H1 (cell line): ENCODE measurements around the gene PLAC1. TPM values are rescaled to one million over a fixed set of nuclear protein-coding genes. Genes with fewer than 3 reads are reported as not detected.

Source experiments
- CTCF ChIA-PET: fragments of 300-600 bp; sonication (Branson Sonifier 250); formaldehyde crosslinking; loops from one replicate; lab custom pipeline; 2021; ENCODE audit not compliant: partially characterized antibody; lab: Charles Lee
- POLR2A ChIA-PET: fragments of 300-600 bp; sonication (Branson Sonifier 250); formaldehyde crosslinking; loops from one replicate; lab custom pipeline; 2021; ENCODE audit warnings: inconsistent platforms; ENCODE audit not compliant: partially characterized antibody; lab: Charles Lee
- DNase-seq, 2 experiments: peaks; one replicate each; pipeline versions ENCODE4 v3.0.0 to v3.0.0-alpha.2; 2010 to 2022; ENCODE audit warnings: low spot score in 2 of 2, low read depth in 1 of 2, mixed read lengths in 1 of 2
- FAIRE-seq: peaks from 2 replicates; lab custom pipeline; 2011; peaks lifted over from hg19 to GRCh38; lab: Jason Lieb, UNC
- H2AFZ ChIP-seq: 2 replicates; pipeline ENCODE4 v1.8.1; 2012; ENCODE audit warnings: low read length, inconsistent platforms
- H2AK5ac ChIP-seq: 2 replicates; pipeline ENCODE4 v1.6.1; 2013; ENCODE audit warnings: low read depth, low read length
- H2BK120ac ChIP-seq: replicated peaks from 2 replicates; pipeline ENCODE3; 2013; ENCODE audit warnings: low read depth, low read length, inconsistent platforms
- H2BK12ac ChIP-seq: 2 replicates; pipeline ENCODE4 v1.6.1; 2013; ENCODE audit warnings: low read depth, low read length
- H2BK15ac ChIP-seq: 2 replicates; pipeline ENCODE4 v1.6.1; 2013; ENCODE audit warnings: low read length
- H2BK20ac ChIP-seq: 2 replicates; pipeline ENCODE4 v1.6.1; 2013; ENCODE audit warnings: low read length
- H2BK5ac ChIP-seq: 2 replicates; pipeline ENCODE4 v1.6.1; 2013; ENCODE audit warnings: low read depth, low read length
- H3K14ac ChIP-seq: 2 replicates; pipeline ENCODE4 v1.6.1; 2013; ENCODE audit warnings: inconsistent platforms; ENCODE audit not compliant: insufficient read length
- H3K18ac ChIP-seq: 2 replicates; pipeline ENCODE4 v1.6.1; 2013; ENCODE audit warnings: low read length; ENCODE audit errors: extremely low read depth
- H3K23ac ChIP-seq: 2 replicates; pipeline ENCODE4 v1.6.1; 2013; ENCODE audit warnings: inconsistent platforms; ENCODE audit not compliant: insufficient read length
- H3K23me2 ChIP-seq: 2 replicates; pipeline ENCODE4 v1.6.1; 2013; ENCODE audit warnings: low read depth, low read length
- H3K27ac ChIP-seq: 2 replicates; pipeline ENCODE4 v1.6.1; 2011; ENCODE audit warnings: low read depth, low read length, inconsistent platforms
- H3K27me3 ChIP-seq, 4 experiments: replicated peaks in 1 of 4; 1 replicate in 1 of 4; 2 replicates in 3 of 4; pipeline versions ENCODE4 v1.6.1 to v1.8.1; 2011 to 2013; ENCODE audit warnings: low read length in 3 of 4, mild to moderate bottlenecking in 3 of 4, inconsistent platforms in 2 of 4, mixed read lengths in 2 of 4, moderate library complexity in 1 of 4; ENCODE audit not compliant: control insufficient read depth in 3 of 4, insufficient read depth in 3 of 4; ENCODE audit errors: extremely low read depth in 1 of 4
- H3K36me3 ChIP-seq, 4 experiments: 2 replicates each; pipeline versions ENCODE4 v1.6.1 to v1.8.1; 2011 to 2013; ENCODE audit warnings: mild to moderate bottlenecking in 4 of 4, low read length in 3 of 4, moderate library complexity in 2 of 4, control low read depth in 1 of 4, inconsistent platforms in 1 of 4; ENCODE audit not compliant: insufficient read depth in 4 of 4, control insufficient read depth in 2 of 4
- H3K4ac ChIP-seq: replicated peaks from 2 replicates; pipeline ENCODE3; 2013; ENCODE audit warnings: low read length, low read depth, mixed read lengths, inconsistent platforms; ENCODE audit not compliant: insufficient read length
- H3K4me1 ChIP-seq, 4 experiments: replicated peaks in 1 of 4; 1 replicate in 1 of 4; 2 replicates in 3 of 4; pipeline versions ENCODE4 v1.6.1 to v1.8.1; 2011 to 2013; ENCODE audit warnings: low read length in 3 of 4, inconsistent platforms in 2 of 4, mixed read lengths in 1 of 4; ENCODE audit not compliant: insufficient read depth in 4 of 4, control insufficient read depth in 3 of 4
- H3K4me2 ChIP-seq, 2 experiments: 2 replicates each; pipeline versions ENCODE4 v1.6.1 to v1.8.1; 2011 to 2013; ENCODE audit warnings: low read depth in 2 of 2, low read length in 2 of 2, control low read depth in 1 of 2, inconsistent platforms in 1 of 2, mild to moderate bottlenecking in 1 of 2; ENCODE audit not compliant: insufficient read depth in 1 of 2
- H3K4me3 ChIP-seq, 4 experiments: fragments of 200-600, 300-600 bp in 1 of 4; sonication (generic), shearing (Covaris generic), sonication (Bioruptor Twin) in 1 of 4; 2 replicates each; pipeline versions ENCODE4 v1.5.1 to v1.8.1; 2011 to 2016; ENCODE audit warnings: low read length in 4 of 4, low read depth in 3 of 4, control low read depth in 2 of 4, inconsistent platforms in 2 of 4, mild to moderate bottlenecking in 2 of 4, mixed read lengths in 1 of 4, moderate library complexity in 1 of 4; ENCODE audit not compliant: insufficient read depth in 2 of 4; ENCODE audit errors: extremely low read depth in 1 of 4
- H3K56ac ChIP-seq: replicated peaks from 2 replicates; pipeline ENCODE3; 2013; ENCODE audit warnings: low read depth, mild to moderate bottlenecking, mixed read lengths, low read length, inconsistent platforms; ENCODE audit not compliant: insufficient read length
- H3K79me1 ChIP-seq: 2 replicates; pipeline ENCODE4 v1.6.1; 2013; ENCODE audit warnings: low read depth, low read length, control low read depth
- H3K79me2 ChIP-seq, 2 experiments: 2 replicates each; pipeline versions ENCODE4 v1.6.1 to v1.8.1; 2012 to 2013; ENCODE audit warnings: low read length in 2 of 2, mild to moderate bottlenecking in 2 of 2, inconsistent platforms in 1 of 2; ENCODE audit not compliant: insufficient read depth in 2 of 2, control insufficient read depth in 1 of 2
- H3K9ac ChIP-seq, 4 experiments: replicated peaks in 1 of 4; 1 replicate in 1 of 4; 2 replicates in 3 of 4; pipeline versions ENCODE4 v1.6.1 to v1.8.1; 2011 to 2013; ENCODE audit warnings: low read depth in 3 of 4, low read length in 3 of 4, control low read depth in 2 of 4, mild to moderate bottlenecking in 2 of 4, moderate library complexity in 2 of 4, inconsistent platforms in 1 of 4; ENCODE audit errors: extremely low read depth in 1 of 4
- H3K9me3 ChIP-seq, 2 experiments: 2 replicates each; pipeline versions ENCODE4 v1.6.1 to v1.8.1; 2012 to 2013; ENCODE audit warnings: mild to moderate bottlenecking in 2 of 2, moderate library complexity in 2 of 2, control low read depth in 1 of 2, inconsistent platforms in 1 of 2, low read depth in 1 of 2, low read length in 1 of 2, mixed read lengths in 1 of 2; ENCODE audit not compliant: insufficient read depth in 2 of 2
- H4K20me1 ChIP-seq, 2 experiments: replicated peaks in 1 of 2; 2 replicates each; pipeline versions ENCODE3 to v1.8.1; 2011 to 2013; ENCODE audit warnings: inconsistent platforms in 2 of 2, low read length in 2 of 2, mild to moderate bottlenecking in 1 of 2; ENCODE audit not compliant: insufficient read depth in 2 of 2, control insufficient read depth in 1 of 2
- H4K5ac ChIP-seq: 2 replicates; pipeline ENCODE4 v1.6.1; 2013; ENCODE audit warnings: low read length, low read depth, mixed read lengths, inconsistent platforms; ENCODE audit not compliant: insufficient read length
- H4K8ac ChIP-seq: 2 replicates; pipeline ENCODE4 v1.8.0; 2013; ENCODE audit warnings: mild to moderate bottlenecking, moderate library complexity, low read length, inconsistent platforms; ENCODE audit not compliant: insufficient read depth; ENCODE audit errors: extremely low read depth
- H4K91ac ChIP-seq: replicated peaks from 2 replicates; pipeline ENCODE3; 2013; ENCODE audit warnings: low read length, mixed read lengths, inconsistent platforms; ENCODE audit not compliant: insufficient read length
- CREB1 ChIP-seq: IDR thresholded peaks from 2 replicates; pipeline ENCODE4 v1.6.1; 2012; ENCODE audit warnings: inconsistent platforms
- RFX5 ChIP-seq: IDR thresholded peaks from 2 replicates; pipeline ENCODE4 v1.6.1; 2011; ENCODE audit warnings: low read depth, low read length, improper control_type of control experiment, borderline replicate concordance
- SP4 ChIP-seq: IDR thresholded peaks from 2 replicates; pipeline ENCODE4 v1.6.1; 2012; ENCODE audit warnings: low read length, inconsistent platforms
- WGBS, 2 experiments: shearing (Covaris generic) in 1 of 2; methylation state at CpG; one replicate each; pipeline versions ENCODE4 v1.1.6 to v1.1.7; 2013 to 2015; ENCODE audit warnings: low lambda C conversion rate in 2 of 2, mixed read lengths in 2 of 2, inconsistent platforms in 1 of 2, low coverage in 1 of 2, missing lambda C conversion rate in 1 of 2; ENCODE audit not compliant: insufficient replicate concordance in 2 of 2, insufficient coverage in 1 of 2, insufficient read length in 1 of 2; ENCODE audit errors: extremely low coverage in 1 of 2, missing lambda C conversion rate in 1 of 2; 5-methylcytosine and 5-hydroxymethylcytosine counted together
- polyA plus RNA-seq, 7 experiments: library from polyadenylated mRNA; depleted of rRNA in 3 of 7; stranded (reverse) in 5 of 7; unstranded in 2 of 7; fragments of >200 nt in 5 of 7; fragments of 200-250 nt in 2 of 7; gene quantifications; 1 replicate in 5 of 7; 2 replicates in 1 of 7; 4 replicates in 1 of 7; pipeline versions ENCODE4 v1.2.1 to v1.2.3, GENCODE V29; 2011 to 2013; ENCODE audit warnings: missing spikeins in 2 of 7, mixed read lengths in 2 of 7
- total RNA-seq: library from RNA; stranded (reverse); fragmentation: NEBNext Ultra II Directional; extraction: Animal tissue kit (Norgen Biotek cat#: 25700); gene quantifications from 2 replicates; pipeline ENCODE4 v1.2.1, GENCODE V29; 2021
- TF ChIP-seq, protein P1 (sequence below): IDR thresholded peaks from 2 replicates; pipeline ENCODE4 v1.6.1; 2012; ENCODE audit warnings: low read length, inconsistent platforms
- TF ChIP-seq, protein P2 (sequence below): IDR thresholded peaks from 2 replicates; pipeline ENCODE4 v1.6.1; 2011; ENCODE audit warnings: low read depth, mild to moderate bottlenecking, low read length; ENCODE audit not compliant: insufficient read depth

PLAC1 gene
- total and polyA plus RNA-seq, 2 of the 8 experiments (the other 6 are each of a cell fraction or from before 2014, with no cell fraction given), result 1.8 TPM; not detected in 1

DNA sequence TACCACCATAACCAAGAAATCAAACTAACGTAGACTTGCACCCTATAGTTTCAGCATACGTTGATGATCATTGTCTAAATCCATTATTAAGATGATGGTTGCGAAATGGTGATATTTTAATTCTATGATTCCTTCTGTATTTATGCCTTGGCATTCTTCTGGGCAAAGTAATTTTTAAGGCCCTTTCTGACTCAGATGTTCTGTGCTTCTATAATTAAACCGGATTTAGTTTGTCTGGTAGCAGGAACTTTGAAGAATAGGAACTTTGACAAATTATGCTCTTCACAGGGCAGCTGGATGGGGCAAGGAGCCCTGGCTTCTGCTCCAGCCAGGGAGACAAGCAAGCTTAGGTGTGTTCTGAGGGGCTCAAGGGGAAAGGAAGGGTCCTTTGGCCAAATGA lies 23.8 kb upstream of the PLAC1 start:
- no peak overlapping the region for H4K5ac ChIP-seq
- no peaks in the 10 kb centered on the region for H3K9me3 ChIP-seq
- H2BK12ac ChIP-seq, result no peak overlapping the region
- H3K18ac ChIP-seq, result no peak overlapping the region
- H3K4me3 ChIP-seq, result no peak overlapping the region
- H3K27ac ChIP-seq, result no peak overlapping the region
- POLR2A ChIA-PET, result no interaction called here
- no peak overlapping the region for H2AK5ac ChIP-seq
- no peak overlapping the region for H3K14ac ChIP-seq
- H3K56ac ChIP-seq, result no peak overlapping the region
- WGBS, 2 experiments, result 94% methylated on average over 4 of the region's 4 CpGs; no CpG with 5 or more reads in 1 of the 2 experiments
- DNase-seq (no peak), FAIRE-seq (no peak)
- no peak overlapping the region for H3K9ac ChIP-seq
- H3K4me1 ChIP-seq, result no peaks in the 10 kb centered on the region
- no peaks in the 10 kb centered on the region for H3K27me3 ChIP-seq
- H2BK15ac ChIP-seq, result no peak overlapping the region
- no peak overlapping the region for H4K91ac ChIP-seq
- H2BK5ac ChIP-seq, result no peak overlapping the region
- no peaks in the 10 kb centered on the region for H4K20me1 ChIP-seq
- H4K8ac ChIP-seq, result no peak overlapping the region
- no peak overlapping the region for H3K4ac ChIP-seq
- TF ChIP-seq SP4 (no peak), RFX5 (no peak), CREB1 (no peak)
- TF ChIP-seq, protein P1, sequence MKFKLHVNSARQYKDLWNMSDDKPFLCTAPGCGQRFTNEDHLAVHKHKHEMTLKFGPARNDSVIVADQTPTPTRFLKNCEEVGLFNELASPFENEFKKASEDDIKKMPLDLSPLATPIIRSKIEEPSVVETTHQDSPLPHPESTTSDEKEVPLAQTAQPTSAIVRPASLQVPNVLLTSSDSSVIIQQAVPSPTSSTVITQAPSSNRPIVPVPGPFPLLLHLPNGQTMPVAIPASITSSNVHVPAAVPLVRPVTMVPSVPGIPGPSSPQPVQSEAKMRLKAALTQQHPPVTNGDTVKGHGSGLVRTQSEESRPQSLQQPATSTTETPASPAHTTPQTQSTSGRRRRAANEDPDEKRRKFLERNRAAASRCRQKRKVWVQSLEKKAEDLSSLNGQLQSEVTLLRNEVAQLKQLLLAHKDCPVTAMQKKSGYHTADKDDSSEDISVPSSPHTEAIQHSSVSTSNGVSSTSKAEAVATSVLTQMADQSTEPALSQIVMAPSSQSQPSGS, result no peak
- TF ChIP-seq, protein P2, sequence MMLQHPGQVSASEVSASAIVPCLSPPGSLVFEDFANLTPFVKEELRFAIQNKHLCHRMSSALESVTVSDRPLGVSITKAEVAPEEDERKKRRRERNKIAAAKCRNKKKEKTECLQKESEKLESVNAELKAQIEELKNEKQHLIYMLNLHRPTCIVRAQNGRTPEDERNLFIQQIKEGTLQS, result no peak
- no peaks in the 10 kb centered on the region for H3K23me2 ChIP-seq
- H2BK120ac ChIP-seq, result no peak overlapping the region
- no peak overlapping the region for H3K23ac ChIP-seq
- CTCF ChIA-PET, result interaction anchor here (0.6 kb wide), 1 partner anchor 38 kb away, joined by 3 read pairs; no protein-coding TSS in a partner anchor
- no peaks in the 10 kb centered on the region for H3K79me2 ChIP-seq
- no peaks in the 10 kb centered on the region for H3K79me1 ChIP-seq
- H3K4me2 ChIP-seq, result no peak overlapping the region
- no peaks in the 10 kb centered on the region for H3K36me3 ChIP-seq
- no peak overlapping the region for H2AFZ ChIP-seq
- no peak overlapping the region for H2BK20ac ChIP-seq
